IPS DF 6.9 (cell line): ENCODE results near the gene TNIP1.

ENCODE experiments used
- DNase-seq: peaks from one replicate; pipeline ENCODE4 v3.0.0-alpha.2; 2013; ENCODE audit warnings: low read depth, low spot score
- H3K27ac ChIP-seq: one replicate; pipeline ENCODE4 v1.5.1; 2013; ENCODE audit warnings: low read length, control low read depth
- H3K27me3 ChIP-seq: 2 replicates; pipeline ENCODE4 v1.6.1; 2013; ENCODE audit warnings: mild to moderate bottlenecking, low read length; ENCODE audit not compliant: control insufficient read depth, insufficient read depth
- H3K36me3 ChIP-seq: 2 replicates; pipeline ENCODE4 v1.6.1; 2013; ENCODE audit warnings: low read length; ENCODE audit not compliant: control insufficient read depth, insufficient read depth
- H3K4me1 ChIP-seq: 2 replicates; pipeline ENCODE4 v1.6.1; 2013; ENCODE audit warnings: low read length; ENCODE audit not compliant: control insufficient read depth, insufficient read depth
- H3K4me3 ChIP-seq: 2 replicates; pipeline ENCODE4 v1.5.1; 2013; ENCODE audit warnings: mild to moderate bottlenecking, low read length
- H3K9me3 ChIP-seq: 2 replicates; pipeline ENCODE4 v1.6.1; 2013; ENCODE audit warnings: low read length, inconsistent platforms; ENCODE audit not compliant: control insufficient read depth, insufficient read depth
- WGBS: extraction: QIAGEN DNeasy Blood & Tissue Kit; methylation state at CpG from one replicate; pipeline ENCODE4 v1.1.7; 2013; ENCODE audit warnings: mixed read lengths, missing lambda C conversion rate; ENCODE audit not compliant: insufficient read length, insufficient coverage; 5-methylcytosine and 5-hydroxymethylcytosine counted together

TNIP1 gene

DNA sequence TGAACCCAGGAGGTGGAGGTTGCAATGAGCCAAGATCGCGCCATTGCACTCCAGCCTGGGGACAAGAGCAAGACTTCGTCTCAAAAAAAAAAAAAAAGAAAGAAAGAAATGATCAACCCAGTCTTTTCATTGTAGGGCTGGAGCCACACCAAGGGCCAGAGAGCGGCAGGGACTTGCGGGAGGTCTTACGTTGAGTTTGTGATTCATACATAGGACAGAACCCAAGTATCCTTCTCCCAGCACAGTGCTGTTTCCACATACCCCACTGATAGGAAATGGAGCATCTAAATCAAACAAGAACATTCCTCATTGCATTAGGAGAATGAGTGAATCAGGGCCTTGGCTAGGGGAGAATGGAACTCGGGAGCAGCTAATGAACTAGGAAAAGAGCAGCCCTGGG, 3.5 kb upstream of the TNIP1 start:
- peaks cover 2% of the 10 kb centered on the region for H3K4me1 ChIP-seq
- H3K27me3 ChIP-seq: no peaks in the 10 kb centered on the region
- H3K4me3 ChIP-seq: no peak overlapping the region
- no peaks in the 10 kb centered on the region for H3K36me3 ChIP-seq
- no CpG with 5 or more reads among the region's 7 CpGs for WGBS
- H3K27ac ChIP-seq: no peak overlapping the region
- DNase-seq: no peak
- H3K9me3 ChIP-seq: no peaks in the 10 kb centered on the region

- no peak overlapping the region for H3K4me3 ChIP-seq
- no peaks in the 10 kb centered on the region for H3K27me3 ChIP-seq
- H3K4me1 ChIP-seq: peaks cover 2% of the 10 kb centered on the region
- WGBS: no CpG with 5 or more reads among the region's 3 CpGs
- no peak overlapping the region for H3K27ac ChIP-seq
- no peak for DNase-seq
- no peaks in the 10 kb centered on the region for H3K36me3 ChIP-seq
- H3K9me3 ChIP-seq: no peaks in the 10 kb centered on the region
Observed at GRCh38 chr5:151083081-151083676, 2.3 kb upstream of the TNIP1 start.

- Histone ChIP-seq H3K9me3 (no peaks in the 10 kb centered on the region), H3K27me3 (no peaks in the 10 kb centered on the region), H3K4me1 (peaks cover 2% of the 10 kb centered on the region), H3K36me3 (no peaks in the 10 kb centered on the region), H3K27ac (no peak overlapping the region), H3K4me3 (no peak overlapping the region)
- WGBS: no CpG with 5 or more reads among the region's 6 CpGs
- no peak for DNase-seq
Observed at GRCh38 chr5:151082282-151082902, 1.6 kb upstream of the TNIP1 start.

- Histone ChIP-seq H3K27ac (no peak overlapping the region), H3K36me3 (no peaks in the 10 kb centered on the region), H3K27me3 (no peaks in the 10 kb centered on the region), H3K9me3 (no peaks in the 10 kb centered on the region), H3K4me3 (peak overlapping the region; percentile 70; the same call in 1 of the 2 replicates), H3K4me1 (peaks cover 2% of the 10 kb centered on the region)
- DNase-seq: no peak
- no CpG with 5 or more reads among the region's 15 CpGs for WGBS
Observed at GRCh38 chr5:151081431-151082281, 822 bp upstream of the TNIP1 start.

GRCh38 chr5:151079838-151080612, 809 bp downstream of the TNIP1 start:
- no peak overlapping the region for H3K27ac ChIP-seq

GRCh38 chr5:151078490-151079262, 2.2 kb downstream of the TNIP1 start:
- Histone ChIP-seq H3K4me3 (no peak overlapping the region), H3K27ac (no peak overlapping the region)

More at GRCh38 chr5:151079838-151080612, 809 bp downstream of the TNIP1 start:
- H3K4me3 ChIP-seq: peak overlapping the region; percentile 70; the same call in 1 of the 2 replicates
- H3K27me3 ChIP-seq: no peaks in the 10 kb centered on the region
- H3K36me3 ChIP-seq: no peaks in the 10 kb centered on the region
- no peaks in the 10 kb centered on the region for H3K9me3 ChIP-seq
- WGBS: 100% methylated on average over 1 of the region's 21 CpGs
- DNase-seq: no peak
- H3K4me1 ChIP-seq: peaks cover 2% of the 10 kb centered on the region

GRCh38 chr5:151077967-151078366, 2.9 kb downstream of the TNIP1 start:
- H3K4me1 ChIP-seq: peaks cover 2% of the 10 kb centered on the region
- no peak for DNase-seq
- H3K4me3 ChIP-seq: no peak overlapping the region
- no peaks in the 10 kb centered on the region for H3K27me3 ChIP-seq
- H3K27ac ChIP-seq: no peak overlapping the region
- WGBS: no CpG with 5 or more reads among the region's 3 CpGs
- no peaks in the 10 kb centered on the region for H3K36me3 ChIP-seq
- no peaks in the 10 kb centered on the region for H3K9me3 ChIP-seq

More at GRCh38 chr5:151078490-151079262, 2.2 kb downstream of the TNIP1 start:
- DNase-seq: no peak
- Histone ChIP-seq H3K27me3 (no peaks in the 10 kb centered on the region), H3K36me3 (no peaks in the 10 kb centered on the region), H3K4me1 (peaks cover 2% of the 10 kb centered on the region), H3K9me3 (no peaks in the 10 kb centered on the region)
- no CpG with 5 or more reads among the region's 16 CpGs for WGBS

DNA sequence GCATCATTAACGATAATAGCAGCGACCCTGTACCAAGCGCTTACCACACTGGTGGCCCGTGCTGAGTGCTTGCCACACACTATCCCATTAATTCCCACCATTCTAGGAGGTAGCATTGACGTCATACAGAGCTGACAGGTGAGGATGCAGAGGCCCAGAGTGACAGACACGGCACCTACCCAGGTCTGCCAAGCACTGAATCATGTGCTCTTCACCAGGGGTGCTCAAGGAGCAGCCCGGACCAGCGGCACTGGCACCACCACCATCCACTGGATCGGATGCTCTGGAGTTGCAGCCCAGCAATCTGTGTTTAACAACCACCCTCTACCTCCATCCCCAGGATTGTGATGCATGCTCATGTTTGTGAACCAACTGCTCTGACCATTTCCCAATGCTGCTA, 3.4 kb downstream of the TNIP1 start:
- no peak for DNase-seq
- H3K9me3 ChIP-seq: no peaks in the 10 kb centered on the region
- H3K4me1 ChIP-seq: peaks cover 2% of the 10 kb centered on the region
- H3K36me3 ChIP-seq: no peaks in the 10 kb centered on the region
- H3K27me3 ChIP-seq: no peaks in the 10 kb centered on the region
- no peak overlapping the region for H3K27ac ChIP-seq
- no CpG with 5 or more reads among the region's 9 CpGs for WGBS
- H3K4me3 ChIP-seq: no peak overlapping the region

DNA sequence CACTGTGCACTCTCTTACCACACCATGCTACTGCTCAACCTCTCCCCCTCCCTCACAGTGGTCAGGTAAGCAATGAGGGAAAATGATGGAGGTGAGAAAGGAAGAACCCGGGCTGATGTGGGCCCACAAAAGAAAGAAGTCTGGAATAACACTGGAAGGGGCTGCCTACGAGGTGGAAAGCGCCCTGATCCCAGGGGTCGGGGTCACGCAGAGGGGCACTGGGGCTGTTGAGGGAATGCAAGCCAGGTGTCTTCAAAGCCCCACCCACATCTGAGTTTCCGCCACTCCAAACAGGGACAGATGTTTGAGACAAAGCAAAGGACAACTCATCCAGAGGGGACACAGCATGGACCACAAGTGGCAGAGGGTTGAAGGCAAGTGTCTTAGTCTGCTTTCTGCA, 4.2 kb downstream of the TNIP1 start:
- Histone ChIP-seq H3K9me3 (no peaks in the 10 kb centered on the region), H3K36me3 (no peaks in the 10 kb centered on the region), H3K27ac (no peak overlapping the region), H3K27me3 (no peaks in the 10 kb centered on the region), H3K4me3 (no peak overlapping the region), H3K4me1 (peaks cover 2% of the 10 kb centered on the region)
- DNase-seq: no peak
- WGBS: no CpG with 5 or more reads among the region's 6 CpGs
